Stimulated activated CD8-positive, alpha-beta memory T cell treated with anti-CD3 and anti-CD28 coated beads, Interleukin-15, amount 100 ng/mL, for 24 hours (primary cell): Measurements from ENCODE around the gene TOX3.

Experiments used
- DNase-seq: peaks from one replicate; pipeline ENCODE4 v3.0.0-alpha.2; 2020; ENCODE audit warnings: low read depth

Gene TOX3

GRCh38 chr16:52492789-52493357 lies 54.1 kb downstream of the TOX3 start:
- DNase-seq = no peak

GRCh38 chr16:52491216-52491615 lies 55.7 kb downstream of the TOX3 start:
- no peak for DNase-seq

GRCh38 chr16:52489894-52490293 lies 57.0 kb downstream of the TOX3 start:
- DNase-seq = no peak

GRCh38 chr16:52488837-52489289 lies 58.1 kb downstream of the TOX3 start:
- DNase-seq = no peak

- no peak for DNase-seq
Measured at GRCh38 chr16:52487849-52488457, 59.0 kb downstream of the TOX3 start.

- no peak for DNase-seq
Measured at GRCh38 chr16:52480237-52480636, 66.7 kb downstream of the TOX3 start.

GRCh38 chr16:52476111-52476510 lies 70.8 kb downstream of the TOX3 start:
- no peak for DNase-seq

- no peak for DNase-seq
Measured at GRCh38 chr16:52474679-52475078, 72.3 kb downstream of the TOX3 start.

GRCh38 chr16:52473096-52473495 lies 73.8 kb downstream of the TOX3 start:
- DNase-seq = no peak

- DNase-seq = no peak
Measured at GRCh38 chr16:52471650-52472370, 75.1 kb downstream of the TOX3 start.

GRCh38 chr16:52470585-52470984 lies 76.4 kb downstream of the TOX3 start:
- no peak for DNase-seq

GRCh38 chr16:52469775-52470174 lies 77.2 kb downstream of the TOX3 start:
- no peak for DNase-seq

GRCh38 chr16:52469091-52469490 lies 77.9 kb downstream of the TOX3 start:
- no peak for DNase-seq

- no peak for DNase-seq
Measured at GRCh38 chr16:52467753-52468152, 79.2 kb downstream of the TOX3 start.

GRCh38 chr16:52466994-52467393 lies 79.9 kb downstream of the TOX3 start:
- no peak for DNase-seq

GRCh38 chr16:52465711-52466267 lies 81.2 kb downstream of the TOX3 start:
- DNase-seq = no peak

- no peak for DNase-seq
Measured at GRCh38 chr16:52463904-52464303, 83.0 kb downstream of the TOX3 start.

GRCh38 chr16:52462816-52463215 lies 84.1 kb downstream of the TOX3 start:
- DNase-seq = no peak

GRCh38 chr16:52460639-52461178 lies 86.2 kb downstream of the TOX3 start:
- DNase-seq = no peak

- no peak for DNase-seq
Measured at GRCh38 chr16:52456368-52456767, 90.6 kb downstream of the TOX3 start.

GRCh38 chr16:52455549-52456277 lies 91.2 kb downstream of the TOX3 start:
- DNase-seq = no peak

- DNase-seq = no peak
Measured at GRCh38 chr16:52453644-52454043, 93.3 kb downstream of the TOX3 start.
